Endothelial cell (in vitro differentiated cells): ENCODE data around the gene C3orf52. TPM values are rescaled to one million over a fixed set of nuclear protein-coding genes. Genes with fewer than 3 reads are reported as not detected.

Experiments
- DNase-seq: peaks from one replicate; pipeline ENCODE4 v3.0.0; 2021; ENCODE audit warnings: low spot score
- H3K27ac Mint-ChIP-seq: one replicate; pipeline ENCODE4 v1.8.0; 2021; ENCODE audit warnings: mixed read lengths, inconsistent platforms; ENCODE audit not compliant: unreplicated experiment
- H3K27me3 Mint-ChIP-seq: one replicate; pipeline ENCODE4 v1.8.0; 2021; ENCODE audit warnings: mild to moderate bottlenecking, moderate library complexity, mixed read lengths, inconsistent platforms; ENCODE audit not compliant: unreplicated experiment
- H3K36me3 Mint-ChIP-seq: one replicate; pipeline ENCODE4 v1.8.0; 2021; ENCODE audit warnings: mild to moderate bottlenecking, low read depth, mixed read lengths, inconsistent platforms; ENCODE audit not compliant: unreplicated experiment
- H3K4me1 Mint-ChIP-seq: one replicate; pipeline ENCODE4 v1.8.0; 2021; ENCODE audit warnings: mild to moderate bottlenecking, mixed read lengths, inconsistent platforms; ENCODE audit not compliant: unreplicated experiment
- H3K4me3 Mint-ChIP-seq: one replicate; pipeline ENCODE4 v1.8.0; 2021; ENCODE audit warnings: mild to moderate bottlenecking, mixed read lengths, inconsistent platforms; ENCODE audit not compliant: unreplicated experiment
- H3K9me3 Mint-ChIP-seq: one replicate; pipeline ENCODE4 v1.8.0; 2021; ENCODE audit warnings: mixed read lengths, inconsistent platforms; ENCODE audit not compliant: unreplicated experiment
- total RNA-seq: library from RNA; stranded (reverse); fragmentation: NEBNext Ultra II Directional; extraction: Animal tissue kit (Norgen Biotek cat#: 25700); gene quantifications from one replicate; pipeline ENCODE4 v1.2.1, GENCODE V29; 2021; ENCODE audit not compliant: unreplicated experiment
- TF ChIP-seq, protein P1 (sequence below): fragments of 200-600 bp; sonication (generic); IDR thresholded peaks from one replicate; pipeline ENCODE4 v1.5.0; 2021; ENCODE audit warnings: antibody characterized with exemption; ENCODE audit not compliant: unreplicated experiment

C3orf52 gene
- total RNA-seq, 1 donor from 2014 or later: 8.3 TPM

DNA sequence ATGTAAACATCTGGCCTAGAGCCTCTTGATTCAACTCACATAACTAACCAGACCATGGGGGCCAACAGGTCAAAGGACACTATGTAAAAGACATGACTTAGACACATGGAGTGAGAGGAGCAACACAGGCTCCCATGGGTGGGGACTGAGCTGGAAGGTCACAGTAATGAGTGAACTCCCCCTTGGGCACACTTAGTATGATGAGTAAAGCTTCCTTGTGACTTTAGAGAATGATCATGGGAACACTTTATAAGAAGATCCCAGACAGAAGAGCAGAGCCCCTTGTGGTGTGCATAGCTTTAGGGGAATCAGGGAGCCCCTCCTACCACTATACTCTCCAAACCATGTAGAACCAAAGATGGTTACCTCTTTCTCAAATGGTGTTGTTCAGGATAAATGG lies 36.7 kb downstream of the C3orf52 start:
- H3K9me3 Mint-ChIP-seq: no peaks in the 10 kb centered on the region
- TF ChIP-seq, protein P1, sequence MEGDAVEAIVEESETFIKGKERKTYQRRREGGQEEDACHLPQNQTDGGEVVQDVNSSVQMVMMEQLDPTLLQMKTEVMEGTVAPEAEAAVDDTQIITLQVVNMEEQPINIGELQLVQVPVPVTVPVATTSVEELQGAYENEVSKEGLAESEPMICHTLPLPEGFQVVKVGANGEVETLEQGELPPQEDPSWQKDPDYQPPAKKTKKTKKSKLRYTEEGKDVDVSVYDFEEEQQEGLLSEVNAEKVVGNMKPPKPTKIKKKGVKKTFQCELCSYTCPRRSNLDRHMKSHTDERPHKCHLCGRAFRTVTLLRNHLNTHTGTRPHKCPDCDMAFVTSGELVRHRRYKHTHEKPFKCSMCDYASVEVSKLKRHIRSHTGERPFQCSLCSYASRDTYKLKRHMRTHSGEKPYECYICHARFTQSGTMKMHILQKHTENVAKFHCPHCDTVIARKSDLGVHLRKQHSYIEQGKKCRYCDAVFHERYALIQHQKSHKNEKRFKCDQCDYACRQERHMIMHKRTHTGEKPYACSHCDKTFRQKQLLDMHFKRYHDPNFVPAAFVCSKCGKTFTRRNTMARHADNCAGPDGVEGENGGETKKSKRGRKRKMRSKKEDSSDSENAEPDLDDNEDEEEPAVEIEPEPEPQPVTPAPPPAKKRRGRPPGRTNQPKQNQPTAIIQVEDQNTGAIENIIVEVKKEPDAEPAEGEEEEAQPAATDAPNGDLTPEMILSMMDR: no peak
- no peak overlapping the region for H3K27ac Mint-ChIP-seq
- peaks cover 32% of the 10 kb centered on the region for H3K4me1 Mint-ChIP-seq
- H3K27me3 Mint-ChIP-seq: no peaks in the 10 kb centered on the region
- H3K36me3 Mint-ChIP-seq: no peaks in the 10 kb centered on the region
- no peak for DNase-seq
- no peak overlapping the region for H3K4me3 Mint-ChIP-seq

DNA sequence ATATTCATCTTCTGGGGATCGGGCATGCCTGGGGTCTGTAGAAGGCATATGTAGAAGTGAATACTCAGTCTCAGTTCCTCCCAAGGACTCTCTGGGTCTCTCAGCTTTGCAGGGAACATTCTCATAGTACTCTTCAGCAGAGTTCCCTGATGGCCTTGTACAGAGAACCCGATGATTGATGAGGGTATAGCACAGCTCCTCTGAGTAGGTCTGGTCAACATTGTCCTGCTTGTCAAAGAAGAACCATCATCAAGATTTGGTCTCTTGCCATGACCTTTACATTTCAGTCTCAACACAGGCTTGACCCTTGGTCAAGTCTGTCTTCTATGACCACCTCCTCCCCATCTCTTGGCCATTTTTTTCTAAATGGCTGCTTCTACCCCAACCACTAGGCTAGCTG lies 37.4 kb downstream of the C3orf52 start:
- no peak for DNase-seq
- H3K4me3 Mint-ChIP-seq: no peak overlapping the region
- TF ChIP-seq, protein P1: no peak
- H3K36me3 Mint-ChIP-seq: no peaks in the 10 kb centered on the region
- no peak overlapping the region for H3K27ac Mint-ChIP-seq
- H3K9me3 Mint-ChIP-seq: no peaks in the 10 kb centered on the region
- H3K27me3 Mint-ChIP-seq: no peaks in the 10 kb centered on the region
- peaks cover 31% of the 10 kb centered on the region for H3K4me1 Mint-ChIP-seq

DNA sequence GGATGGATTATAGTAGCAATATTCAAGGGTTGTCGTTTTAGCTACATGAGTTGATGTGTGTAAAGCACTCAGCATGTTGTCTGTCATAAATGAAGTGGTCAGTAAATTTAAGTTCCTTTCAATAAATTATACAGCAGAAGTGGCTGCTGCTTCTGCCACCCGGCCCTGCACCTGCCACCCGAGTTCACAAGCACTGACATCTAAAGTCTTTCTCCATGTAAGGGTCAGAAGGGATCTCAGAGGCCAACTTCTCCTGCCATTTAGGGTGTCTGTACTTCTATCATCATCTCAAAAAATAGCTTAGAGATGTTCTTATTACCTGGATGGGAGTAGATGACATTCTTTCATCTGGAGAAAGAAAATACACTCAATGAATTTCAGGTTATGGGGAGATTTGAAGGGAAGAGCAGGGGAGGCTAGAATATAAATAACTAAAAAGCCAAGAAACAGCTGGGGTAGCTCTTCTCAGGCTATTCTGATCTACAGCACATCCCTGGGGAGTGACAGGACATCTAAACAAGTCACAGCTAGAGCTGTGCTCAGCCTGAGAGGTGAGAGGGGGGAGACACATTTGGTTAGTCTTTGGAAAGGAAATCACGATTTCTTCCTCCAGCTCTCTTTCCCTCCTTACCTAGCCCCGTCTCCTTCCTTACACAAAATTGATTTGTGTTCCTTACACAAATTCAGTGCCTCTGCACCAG lies 38.9 kb downstream of the C3orf52 start:
- TF ChIP-seq, protein P1: no peak
- Mint-ChIP-seq H3K4me3 (no peak overlapping the region), H3K9me3 (no peaks in the 10 kb centered on the region), H3K27ac (no peak overlapping the region), H3K27me3 (no peaks in the 10 kb centered on the region), H3K36me3 (no peaks in the 10 kb centered on the region), H3K4me1 (peaks cover 24% of the 10 kb centered on the region)
- DNase-seq: no peak

DNA sequence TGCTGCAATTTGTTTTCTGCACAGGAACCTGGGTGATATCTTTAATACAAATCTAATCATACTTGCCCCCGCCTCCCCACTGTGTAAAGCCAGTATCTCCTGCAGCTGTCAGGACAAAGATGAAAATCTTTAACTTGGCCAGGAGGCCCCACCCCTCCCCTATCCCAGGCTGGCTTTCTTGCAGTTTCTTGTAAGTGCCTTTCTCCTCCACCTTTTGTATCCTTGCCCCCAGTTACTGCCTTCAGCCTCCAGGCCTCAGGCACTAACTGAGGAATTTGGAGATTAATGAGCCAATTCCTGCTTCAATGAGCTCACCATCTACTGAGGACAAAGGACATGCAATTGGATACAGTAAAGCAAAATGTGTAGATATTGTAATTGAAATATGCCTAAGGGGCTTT lies 40.3 kb downstream of the C3orf52 start:
- DNase-seq: no peak
- no peak overlapping the region for H3K27ac Mint-ChIP-seq
- H3K36me3 Mint-ChIP-seq: no peaks in the 10 kb centered on the region
- H3K9me3 Mint-ChIP-seq: no peaks in the 10 kb centered on the region
- TF ChIP-seq, protein P1: no peak
- peaks cover 24% of the 10 kb centered on the region for H3K4me1 Mint-ChIP-seq
- H3K27me3 Mint-ChIP-seq: no peaks in the 10 kb centered on the region
- H3K4me3 Mint-ChIP-seq: no peak overlapping the region

DNA sequence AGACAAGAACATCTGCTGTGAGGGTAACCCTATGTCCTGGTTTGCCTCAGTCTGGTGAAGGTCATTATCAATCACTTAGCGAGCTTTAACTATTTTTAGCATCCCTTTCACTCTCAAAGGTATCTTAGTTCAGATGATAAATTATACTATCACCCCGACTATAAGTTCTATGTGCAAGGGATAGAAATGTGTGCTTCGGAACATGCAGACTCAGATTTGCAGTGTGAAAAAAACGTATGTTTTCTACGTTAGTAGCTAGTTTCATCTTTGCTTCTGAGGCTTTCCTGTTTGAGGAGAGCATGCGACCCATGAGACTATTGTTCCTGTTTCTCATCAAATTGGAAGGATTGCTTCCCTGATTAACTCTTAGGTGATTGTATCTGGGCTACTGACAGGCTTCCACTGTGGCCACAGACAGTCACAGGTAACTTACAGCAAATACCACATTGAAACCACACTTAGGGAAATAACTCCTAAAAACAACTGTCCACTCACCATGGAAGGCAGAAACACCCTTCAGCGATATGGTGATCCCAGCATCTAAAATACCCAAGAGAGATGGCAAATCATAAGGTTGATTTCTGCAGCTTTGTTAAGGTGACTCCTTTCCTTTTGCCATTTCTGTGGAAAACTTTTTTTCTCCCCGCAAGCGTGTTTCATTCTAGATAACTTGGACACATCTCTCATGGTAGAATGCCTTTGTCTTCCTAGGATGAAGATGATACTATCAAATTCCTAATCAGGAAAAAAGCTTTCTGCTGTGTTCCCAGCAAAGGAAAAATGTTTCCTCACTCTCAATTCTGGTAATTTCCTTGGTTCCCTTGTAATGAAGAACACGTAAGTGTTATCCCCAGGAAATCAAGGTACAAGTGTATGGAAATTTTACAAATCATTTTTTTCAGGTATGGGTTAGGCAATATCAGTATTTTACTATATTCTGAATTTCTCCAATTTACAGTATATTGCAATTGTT lies 41.6 kb downstream of the C3orf52 start:
- Mint-ChIP-seq H3K36me3 (no peaks in the 10 kb centered on the region), H3K4me3 (no peak overlapping the region), H3K27me3 (no peaks in the 10 kb centered on the region), H3K4me1 (peaks cover 25% of the 10 kb centered on the region), H3K9me3 (no peaks in the 10 kb centered on the region), H3K27ac (no peak overlapping the region)
- no peak for DNase-seq
- TF ChIP-seq, protein P1: no peak
